ENCODE results near the gene NCR3LG1.

DNA sequence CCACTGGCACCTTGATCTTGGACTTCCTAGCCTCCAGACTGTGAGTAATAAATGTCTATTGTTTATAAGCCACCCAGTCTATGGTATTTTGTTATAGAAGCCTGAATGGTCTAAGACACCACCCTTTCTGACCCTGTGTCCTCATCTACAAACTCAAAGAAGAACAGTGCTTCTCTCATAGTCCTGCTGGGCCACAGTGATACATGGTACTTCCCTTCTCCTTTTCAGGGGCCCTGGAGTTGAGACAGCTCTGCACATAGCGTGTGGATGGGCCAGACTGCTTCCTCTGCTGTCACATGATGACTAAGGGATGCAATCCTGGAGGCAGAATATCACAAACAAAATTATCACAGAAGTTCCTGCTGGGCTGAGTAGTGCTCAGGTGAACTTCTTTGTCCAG is 31.9 kb downstream of the NCR3LG1 start:
- TF ChIP-seq, protein P1, sequence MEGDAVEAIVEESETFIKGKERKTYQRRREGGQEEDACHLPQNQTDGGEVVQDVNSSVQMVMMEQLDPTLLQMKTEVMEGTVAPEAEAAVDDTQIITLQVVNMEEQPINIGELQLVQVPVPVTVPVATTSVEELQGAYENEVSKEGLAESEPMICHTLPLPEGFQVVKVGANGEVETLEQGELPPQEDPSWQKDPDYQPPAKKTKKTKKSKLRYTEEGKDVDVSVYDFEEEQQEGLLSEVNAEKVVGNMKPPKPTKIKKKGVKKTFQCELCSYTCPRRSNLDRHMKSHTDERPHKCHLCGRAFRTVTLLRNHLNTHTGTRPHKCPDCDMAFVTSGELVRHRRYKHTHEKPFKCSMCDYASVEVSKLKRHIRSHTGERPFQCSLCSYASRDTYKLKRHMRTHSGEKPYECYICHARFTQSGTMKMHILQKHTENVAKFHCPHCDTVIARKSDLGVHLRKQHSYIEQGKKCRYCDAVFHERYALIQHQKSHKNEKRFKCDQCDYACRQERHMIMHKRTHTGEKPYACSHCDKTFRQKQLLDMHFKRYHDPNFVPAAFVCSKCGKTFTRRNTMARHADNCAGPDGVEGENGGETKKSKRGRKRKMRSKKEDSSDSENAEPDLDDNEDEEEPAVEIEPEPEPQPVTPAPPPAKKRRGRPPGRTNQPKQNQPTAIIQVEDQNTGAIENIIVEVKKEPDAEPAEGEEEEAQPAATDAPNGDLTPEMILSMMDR (IDR thresholded peaks at IDR 0.05), result no peak
- TF ChIP-seq EZH2phosphoT487 (IDR thresholded peaks at IDR 0.05), result no peak

Data from neural progenitor cell (in vitro differentiated cells).